CD4-positive, alpha-beta memory T cell (primary cell): ENCODE results near the gene CAPNS2. TPM values are rescaled to one million over a fixed set of nuclear protein-coding genes. Genes with fewer than 3 reads are reported as not detected.

Experiments used
- CTCF ChIA-PET: fragments of 350-600 bp; sonication (Branson Sonifier 250); formaldehyde crosslinking; loops from one replicate; lab custom pipeline; 2021; ENCODE audit warnings: inconsistent platforms; ENCODE audit not compliant: partially characterized antibody; lab: Charles Lee
- POLR2A ChIA-PET: fragments of 350-600 bp; sonication (Branson Sonifier 250); formaldehyde crosslinking; loops from one replicate; lab custom pipeline; 2021; ENCODE audit not compliant: partially characterized antibody; lab: Charles Lee
- DNase-seq, 5 donors: peaks; one replicate each; pipeline versions ENCODE4 v3.0.0 to v3.0.0-alpha.2; 2020 to 2022; ENCODE audit warnings: mixed read lengths in 1 of 5
- H3K27ac ChIP-seq: one replicate; pipeline ENCODE4 v1.7.0; 2013; ENCODE audit warnings: low read depth, low read length
- H3K27me3 ChIP-seq: 2 replicates; pipeline ENCODE4 v1.7.0; 2013; ENCODE audit warnings: mild to moderate bottlenecking, low read length, moderate library complexity; ENCODE audit not compliant: insufficient read depth
- H3K36me3 ChIP-seq: 2 replicates; pipeline ENCODE4 v1.7.0; 2013; ENCODE audit warnings: mild to moderate bottlenecking, low read length, moderate library complexity; ENCODE audit not compliant: insufficient read depth
- H3K4me1 ChIP-seq: 2 replicates; pipeline ENCODE4 v1.7.0; 2013; ENCODE audit warnings: mild to moderate bottlenecking, low read length, moderate library complexity; ENCODE audit not compliant: insufficient read depth
- H3K4me3 ChIP-seq, 2 donors: one replicate each; pipeline ENCODE4 v1.7.0; 2013; ENCODE audit warnings: low read length in 2 of 2, mild to moderate bottlenecking in 1 of 2
- H3K9me3 ChIP-seq, 2 donors: one replicate each; pipeline ENCODE4 v1.7.0; 2013; ENCODE audit warnings: low read length in 2 of 2, control low read depth in 1 of 2; ENCODE audit not compliant: control insufficient read depth in 1 of 2
- H3K27ac Mint-ChIP-seq, 7 donors: one replicate each; pipeline ENCODE4 v1.8.0; 2020 to 2021; ENCODE audit warnings: mixed read lengths in 7 of 7, mild to moderate bottlenecking in 6 of 7, inconsistent platforms in 3 of 7, moderate library complexity in 3 of 7
- H3K27me3 Mint-ChIP-seq, 2 donors: one replicate each; pipeline ENCODE4 v1.8.0; 2020 to 2021; ENCODE audit warnings: mixed read lengths in 2 of 2
- H3K36me3 Mint-ChIP-seq, 2 donors: one replicate each; pipeline ENCODE4 v1.8.0; 2020 to 2021; ENCODE audit warnings: mixed read lengths in 2 of 2, inconsistent platforms in 1 of 2, mild to moderate bottlenecking in 1 of 2
- H3K4me1 Mint-ChIP-seq, 4 donors: one replicate each; pipeline ENCODE4 v1.8.0; 2020 to 2021; ENCODE audit warnings: mixed read lengths in 4 of 4, mild to moderate bottlenecking in 1 of 4
- H3K4me3 Mint-ChIP-seq, 8 donors: one replicate each; pipeline ENCODE4 v1.8.0; 2020 to 2021; ENCODE audit warnings: mixed read lengths in 8 of 8, mild to moderate bottlenecking in 7 of 8, moderate library complexity in 6 of 8, inconsistent platforms in 3 of 8
- H3K9me3 Mint-ChIP-seq, 8 donors: one replicate each; pipeline ENCODE4 v1.8.0; 2020 to 2021; ENCODE audit warnings: mixed read lengths in 8 of 8, mild to moderate bottlenecking in 5 of 8, inconsistent platforms in 3 of 8, moderate library complexity in 1 of 8
- intact Hi-C: fragments of 100-400 bp; cut with micrococcal nuclease; formaldehyde crosslinking; loops from one replicate; pipeline ENCODE4 v1.15.1; 2023
- polyA plus RNA-seq, 2 donors: library from polyadenylated mRNA; unstranded; fragments of 300-500 nt; fragmentation: Illumina TruSeq; gene quantifications; one replicate each; pipeline ENCODE4 v1.2.3, GENCODE V29; 2021
- total RNA-seq, 2 experiments: library from RNA; stranded (reverse); gene quantifications; one replicate each; pipeline ENCODE4 v1.2.3, GENCODE V29; 2021

Gene CAPNS2
- not detected for total RNA-seq
- not detected for polyA plus RNA-seq

- CTCF ChIA-PET: interaction anchor here (0.7 kb wide), 1 partner anchor 1623 kb away, joined by 3 read pairs; no protein-coding TSS in a partner anchor
- intact Hi-C loops: no loop called here
Observed at GRCh38 chr16:55566432-55567175, at the start of gene CAPNS2. Gene CAPNS2, plus strand, starts transcription at chr16:55566684. Its CDS starts 73 bp downstream, at chr16:55566757.

GRCh38 chr16:55521792-55522191, 44.7 kb upstream of the CAPNS2 start:
- peaks cover 0 to 15% (median 9%) of the 10 kb centered on the region in 8 donors for H3K9me3 Mint-ChIP-seq
- no peak overlapping the region for H3K4me3 Mint-ChIP-seq
- H3K27ac ChIP-seq: no peak overlapping the region
- no peaks in the 10 kb centered on the region for H3K27me3 Mint-ChIP-seq
- DNase-seq: no peak
- H3K9me3 ChIP-seq: no peaks in the 10 kb centered on the region
- no peak overlapping the region for H3K4me3 ChIP-seq
- no peaks in the 10 kb centered on the region for H3K36me3 ChIP-seq
- ChIA-PET CTCF (no interaction called here), POLR2A (no interaction called here)
- H3K4me1 Mint-ChIP-seq: no peaks in the 10 kb centered on the region
- intact Hi-C loops: no loop called here
- no peak overlapping the region for H3K27ac Mint-ChIP-seq
- H3K36me3 Mint-ChIP-seq: no peaks in the 10 kb centered on the region
- H3K4me1 ChIP-seq: no peaks in the 10 kb centered on the region
- no peaks in the 10 kb centered on the region for H3K27me3 ChIP-seq

More at GRCh38 chr16:55566432-55567175, at the start of gene CAPNS2:
- Histone ChIP-seq H3K27ac (no peak within 1 kb of the TSS), H3K4me3 (no peak within 1 kb of the TSS), H3K4me1 (no peaks in the 10 kb centered on the region), H3K9me3 (no peaks in the 10 kb centered on the region), H3K27me3 (no peaks in the 10 kb centered on the region), H3K36me3 (no peaks in the 10 kb centered on the region)
- POLR2A ChIA-PET: no interaction called here
- H3K9me3 Mint-ChIP-seq: peaks cover 0 to 2% (median 0%) of the 10 kb centered on the region in 8 donors
- no peaks in the 10 kb centered on the region for H3K4me1 Mint-ChIP-seq
- H3K27ac Mint-ChIP-seq: no peak within 1 kb of the TSS
- H3K36me3 Mint-ChIP-seq: no peaks in the 10 kb centered on the region
- no peak within 1 kb of the TSS for H3K4me3 Mint-ChIP-seq
- peaks cover 0 to 6% of the 10 kb centered on the region in 2 donors for H3K27me3 Mint-ChIP-seq
- no peak for DNase-seq

GRCh38 chr16:55526441-55526840, 40.0 kb upstream of the CAPNS2 start:
- no peak for DNase-seq
- no peaks in the 10 kb centered on the region for H3K9me3 ChIP-seq
- H3K36me3 ChIP-seq: no peaks in the 10 kb centered on the region
- Mint-ChIP-seq H3K9me3 (peaks cover 0 to 11% (median 8%) of the 10 kb centered on the region in 8 donors), H3K4me3 (no peak overlapping the region), H3K27ac (no peak overlapping the region), H3K27me3 (peaks cover 2 to 4% of the 10 kb centered on the region in 2 donors), H3K4me1 (no peaks in the 10 kb centered on the region), H3K36me3 (no peaks in the 10 kb centered on the region)
- intact Hi-C loops: no loop called here
- ChIA-PET POLR2A (interaction anchor here (0.6 kb wide), 1 partner anchor 12 kb away, joined by 4 read pairs; no protein-coding TSS in a partner anchor), CTCF (no interaction called here)
- no peaks in the 10 kb centered on the region for H3K4me1 ChIP-seq
- H3K27ac ChIP-seq: no peak overlapping the region
- H3K4me3 ChIP-seq: no peak overlapping the region
- H3K27me3 ChIP-seq: no peaks in the 10 kb centered on the region

GRCh38 chr16:55527885-55528284, 38.6 kb upstream of the CAPNS2 start:
- no peaks in the 10 kb centered on the region for H3K4me1 ChIP-seq
- Mint-ChIP-seq H3K9me3 (no peaks in the 10 kb centered on the region), H3K36me3 (no peaks in the 10 kb centered on the region), H3K4me3 (no peak overlapping the region), H3K4me1 (no peaks in the 10 kb centered on the region), H3K27me3 (peaks cover 3 to 4% of the 10 kb centered on the region in 2 donors), H3K27ac (no peak overlapping the region)
- ChIA-PET POLR2A (no interaction called here), CTCF (interaction anchor here (1.0 to 1.4 kb wide), 3 partner anchors 14 to 314 kb away, joined by 3 to 4 read pairs (median 3); no protein-coding TSS in a partner anchor)
- no peak overlapping the region for H3K4me3 ChIP-seq
- intact Hi-C loops: no loop called here
- no peaks in the 10 kb centered on the region for H3K9me3 ChIP-seq
- H3K27ac ChIP-seq: no peak overlapping the region
- H3K36me3 ChIP-seq: no peaks in the 10 kb centered on the region
- no peaks in the 10 kb centered on the region for H3K27me3 ChIP-seq
- DNase-seq: no peak

GRCh38 chr16:55529018-55529417, 37.5 kb upstream of the CAPNS2 start:
- no peaks in the 10 kb centered on the region for H3K27me3 ChIP-seq
- H3K9me3 ChIP-seq: no peaks in the 10 kb centered on the region
- H3K4me1 ChIP-seq: no peaks in the 10 kb centered on the region
- intact Hi-C loops: no loop called here
- no peak overlapping the region for H3K4me3 ChIP-seq
- ChIA-PET POLR2A (no interaction called here), CTCF (interaction anchor here (1.4 kb wide), 1 partner anchor 64 kb away, joined by 4 read pairs; no protein-coding TSS in a partner anchor)
- peaks cover 3 to 4% of the 10 kb centered on the region in 2 donors for H3K27me3 Mint-ChIP-seq
- H3K36me3 Mint-ChIP-seq: no peaks in the 10 kb centered on the region
- H3K27ac Mint-ChIP-seq: no peak overlapping the region
- no peaks in the 10 kb centered on the region for H3K9me3 Mint-ChIP-seq
- no peak for DNase-seq
- H3K36me3 ChIP-seq: no peaks in the 10 kb centered on the region
- no peak overlapping the region for H3K27ac ChIP-seq
- H3K4me3 Mint-ChIP-seq: no peak overlapping the region
- H3K4me1 Mint-ChIP-seq: no peaks in the 10 kb centered on the region

GRCh38 chr16:55530316-55530856, 36.1 kb upstream of the CAPNS2 start:
- ChIA-PET POLR2A (no interaction called here), CTCF (no interaction called here)
- Histone ChIP-seq H3K27me3 (no peaks in the 10 kb centered on the region), H3K4me3 (no peak overlapping the region), H3K27ac (no peak overlapping the region), H3K9me3 (no peaks in the 10 kb centered on the region), H3K36me3 (no peaks in the 10 kb centered on the region), H3K4me1 (no peaks in the 10 kb centered on the region)
- H3K27me3 Mint-ChIP-seq: peaks cover 3 to 4% of the 10 kb centered on the region in 2 donors
- no peaks in the 10 kb centered on the region for H3K4me1 Mint-ChIP-seq
- H3K4me3 Mint-ChIP-seq: no peak overlapping the region
- H3K9me3 Mint-ChIP-seq: no peaks in the 10 kb centered on the region
- DNase-seq: no peak
- no peaks in the 10 kb centered on the region for H3K36me3 Mint-ChIP-seq
- intact Hi-C loops: no loop called here
- no peak overlapping the region for H3K27ac Mint-ChIP-seq

GRCh38 chr16:55532227-55532626, 34.3 kb upstream of the CAPNS2 start:
- POLR2A ChIA-PET: no interaction called here
- H3K4me3 Mint-ChIP-seq: no peak overlapping the region
- no peaks in the 10 kb centered on the region for H3K9me3 Mint-ChIP-seq

More at GRCh38 chr16:55532227-55532626, 34.3 kb upstream of the CAPNS2 start:
- Histone ChIP-seq H3K27me3 (no peaks in the 10 kb centered on the region), H3K27ac (no peak overlapping the region), H3K9me3 (no peaks in the 10 kb centered on the region), H3K36me3 (no peaks in the 10 kb centered on the region), H3K4me1 (no peaks in the 10 kb centered on the region), H3K4me3 (no peak overlapping the region)
- no peaks in the 10 kb centered on the region for H3K4me1 Mint-ChIP-seq
- H3K27me3 Mint-ChIP-seq: peaks cover 4 to 5% of the 10 kb centered on the region in 2 donors
- no peak for DNase-seq
- no peak overlapping the region for H3K27ac Mint-ChIP-seq
- intact Hi-C loops: no loop called here
- CTCF ChIA-PET: no interaction called here
- H3K36me3 Mint-ChIP-seq: no peaks in the 10 kb centered on the region
